Measurements from ENCODE around the gene AFF1. TPM values are rescaled to one million over a fixed set of nuclear protein-coding genes. Genes with fewer than 3 reads are reported as not detected.

AFF1 gene
- total and polyA plus RNA-seq, 2 experiments from 2014 or later, result 31.9 to 38.7 TPM

DNA sequence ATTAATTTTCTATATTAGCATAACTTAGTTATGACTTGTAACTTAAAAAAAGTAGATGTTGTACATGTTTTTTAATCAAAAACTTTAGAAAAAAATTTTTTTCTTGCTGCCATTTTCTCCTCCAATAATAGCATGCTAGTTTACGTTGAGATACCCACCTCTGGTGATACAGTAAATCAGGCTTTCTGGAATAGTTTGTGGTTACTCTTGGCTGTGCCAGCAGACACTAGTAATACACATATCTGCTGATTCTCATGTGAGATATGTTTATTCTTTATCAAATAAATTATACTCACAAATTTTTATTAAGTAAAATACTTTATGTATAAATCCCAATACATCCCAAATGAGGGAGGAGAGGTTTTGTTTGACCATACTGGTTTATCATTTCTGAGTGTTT is 168.3 kb downstream of the AFF1 start:
- Histone ChIP-seq H3K79me2 (peaks cover 23% of the 10 kb centered on the region), H3K4me2 (peak overlapping the region; percentile 13), H3K36me3 (replicated peaks; ENCODE audit: insufficient read depth, low read depth) (no peaks in the 10 kb centered on the region), H4K20me1 (ENCODE audit: insufficient read depth, poor library complexity, severe bottlenecking) (no peaks in the 10 kb centered on the region), H3K27ac (peak overlapping the region; percentile 77), H2AFZ (no peak overlapping the region), H3K9me2 (replicated peaks; ENCODE audit: insufficient read depth) (no peaks in the 10 kb centered on the region), H3K27me3 (no peaks in the 10 kb centered on the region), H3K9me3 (ENCODE audit: low read depth) (no peaks in the 10 kb centered on the region), H3K4me1 (ENCODE audit: insufficient read depth) (peaks cover 33% of the 10 kb centered on the region), H3K4me3 (no peak overlapping the region)
- TF ChIP-seq EZH2phosphoT487 (IDR thresholded peaks at IDR 0.05; ENCODE audit: low read depth, severe bottlenecking, unreplicated experiment) (no peak), EZH2 (IDR thresholded peaks at IDR 0.05; ENCODE audit: borderline replicate concordance) (no peak)
- TF ChIP-seq, protein P1, sequence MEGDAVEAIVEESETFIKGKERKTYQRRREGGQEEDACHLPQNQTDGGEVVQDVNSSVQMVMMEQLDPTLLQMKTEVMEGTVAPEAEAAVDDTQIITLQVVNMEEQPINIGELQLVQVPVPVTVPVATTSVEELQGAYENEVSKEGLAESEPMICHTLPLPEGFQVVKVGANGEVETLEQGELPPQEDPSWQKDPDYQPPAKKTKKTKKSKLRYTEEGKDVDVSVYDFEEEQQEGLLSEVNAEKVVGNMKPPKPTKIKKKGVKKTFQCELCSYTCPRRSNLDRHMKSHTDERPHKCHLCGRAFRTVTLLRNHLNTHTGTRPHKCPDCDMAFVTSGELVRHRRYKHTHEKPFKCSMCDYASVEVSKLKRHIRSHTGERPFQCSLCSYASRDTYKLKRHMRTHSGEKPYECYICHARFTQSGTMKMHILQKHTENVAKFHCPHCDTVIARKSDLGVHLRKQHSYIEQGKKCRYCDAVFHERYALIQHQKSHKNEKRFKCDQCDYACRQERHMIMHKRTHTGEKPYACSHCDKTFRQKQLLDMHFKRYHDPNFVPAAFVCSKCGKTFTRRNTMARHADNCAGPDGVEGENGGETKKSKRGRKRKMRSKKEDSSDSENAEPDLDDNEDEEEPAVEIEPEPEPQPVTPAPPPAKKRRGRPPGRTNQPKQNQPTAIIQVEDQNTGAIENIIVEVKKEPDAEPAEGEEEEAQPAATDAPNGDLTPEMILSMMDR (IDR thresholded peaks at IDR 0.05; ENCODE audit: poor library complexity), result no peak
- 90% methylated on average over 1 of the region's 1 CpG for WGBS (ENCODE audit: low lambda C conversion rate, missing lambda C conversion rate)
- no peak for DNase-seq (ENCODE audit: low spot score)

DNA sequence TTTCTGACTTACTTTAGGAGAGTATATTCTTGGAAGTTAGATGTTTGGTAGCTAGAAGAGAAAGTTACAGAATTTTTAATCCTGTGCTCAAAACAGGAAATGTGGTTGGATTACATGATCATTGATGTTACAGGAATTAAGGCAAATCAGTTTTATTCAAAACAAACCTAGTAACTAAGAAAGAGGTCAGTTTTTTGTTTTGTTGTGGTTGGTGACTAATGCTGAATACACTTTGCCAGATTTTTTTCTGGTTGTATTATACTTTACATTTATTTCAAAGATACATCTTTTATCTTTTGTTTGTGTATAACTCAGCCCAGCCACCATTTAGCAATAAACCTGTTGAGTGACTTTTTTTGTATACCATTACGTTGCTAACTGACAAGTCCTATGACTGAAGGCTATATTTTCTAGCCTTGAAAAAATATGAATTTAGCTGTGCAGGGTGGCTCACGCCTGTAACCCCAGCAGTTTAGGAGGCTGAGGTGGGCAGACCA is 168.9 kb downstream of the AFF1 start:
- Histone ChIP-seq H3K9me2 (replicated peaks; ENCODE audit: insufficient read depth) (no peaks in the 10 kb centered on the region), H3K27ac (peak overlapping the region; percentile 77), H3K9me3 (ENCODE audit: low read depth) (no peaks in the 10 kb centered on the region), H3K79me2 (peaks cover 19% of the 10 kb centered on the region), H3K27me3 (no peaks in the 10 kb centered on the region), H4K20me1 (ENCODE audit: insufficient read depth, poor library complexity, severe bottlenecking) (no peaks in the 10 kb centered on the region), H3K4me3 (no peak overlapping the region), H3K4me1 (ENCODE audit: insufficient read depth) (peaks cover 40% of the 10 kb centered on the region), H3K4me2 (peak overlapping the region; percentile 13), H2AFZ (no peak overlapping the region), H3K36me3 (replicated peaks; ENCODE audit: insufficient read depth, low read depth) (no peaks in the 10 kb centered on the region)
- WGBS (ENCODE audit: low lambda C conversion rate, missing lambda C conversion rate), result 54% methylated on average over 2 of the region's 2 CpGs
- no peak for DNase-seq (ENCODE audit: low spot score)
- TF ChIP-seq, protein P1 (IDR thresholded peaks at IDR 0.05; ENCODE audit: poor library complexity), result no peak
- TF ChIP-seq EZH2phosphoT487 (IDR thresholded peaks at IDR 0.05; ENCODE audit: low read depth, severe bottlenecking, unreplicated experiment) (no peak), EZH2 (IDR thresholded peaks at IDR 0.05; ENCODE audit: borderline replicate concordance) (no peak)

DNA sequence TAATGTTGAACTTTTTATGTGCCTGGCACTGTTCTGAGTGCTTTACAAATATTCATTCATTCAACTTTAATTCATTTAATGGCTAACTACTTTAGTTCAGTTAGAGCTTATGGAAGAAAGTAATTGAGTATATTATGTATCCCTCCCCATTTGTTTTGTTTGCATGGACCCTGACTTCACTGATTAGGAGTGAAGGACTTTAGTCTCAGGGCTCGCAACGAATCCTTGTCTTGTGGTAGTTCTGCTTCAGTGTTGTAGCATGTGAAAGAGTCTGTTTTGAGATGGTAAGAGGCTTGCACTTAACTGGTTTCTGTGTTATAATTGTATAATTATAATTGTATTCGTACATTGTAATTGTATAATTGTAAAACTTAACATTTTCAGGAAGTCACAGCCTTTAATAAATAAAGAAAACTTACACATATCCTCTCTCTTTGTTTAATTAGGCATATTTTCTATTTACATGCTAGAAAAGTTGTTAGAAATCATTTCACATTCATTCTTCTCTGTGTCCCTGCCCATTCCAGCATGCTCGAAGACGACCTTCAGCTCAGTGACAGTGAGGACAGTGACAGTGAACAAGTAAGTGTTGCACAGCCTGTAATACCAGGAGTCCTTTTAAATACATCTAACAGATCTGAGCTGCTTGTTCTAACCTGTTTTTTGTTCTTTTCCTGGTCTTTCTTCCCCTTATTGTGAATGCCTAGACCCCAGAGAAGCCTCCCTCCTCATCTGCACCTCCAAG is 170.5 kb downstream of the AFF1 start:
- peak overlapping the region; percentile 77 for H3K27ac ChIP-seq
- 61% methylated on average over 5 of the region's 5 CpGs for WGBS (ENCODE audit: low lambda C conversion rate, missing lambda C conversion rate)

DNA sequence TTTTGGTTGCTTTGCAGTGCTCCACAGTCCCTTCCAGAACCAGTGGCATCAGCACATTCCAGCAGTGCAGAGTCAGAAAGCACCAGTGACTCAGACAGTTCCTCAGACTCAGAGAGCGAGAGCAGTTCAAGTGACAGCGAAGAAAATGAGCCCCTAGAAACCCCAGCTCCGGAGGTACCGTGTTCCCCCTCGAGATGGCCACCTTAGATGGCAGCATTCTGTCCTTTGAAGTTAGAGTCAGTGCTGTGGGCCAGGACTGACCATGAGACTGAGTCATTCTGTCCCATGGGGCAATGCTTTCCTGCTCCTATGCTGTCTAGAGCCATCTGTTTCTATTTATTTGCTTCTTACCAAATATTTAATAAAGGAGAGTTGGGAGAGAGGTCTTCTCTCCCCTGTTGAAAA is 173.3 kb downstream of the AFF1 start:
- Histone ChIP-seq H3K27me3 (no peaks in the 10 kb centered on the region), H2AFZ (no peak overlapping the region), H3K9me3 (ENCODE audit: low read depth) (no peaks in the 10 kb centered on the region), H4K20me1 (ENCODE audit: insufficient read depth, poor library complexity, severe bottlenecking) (no peaks in the 10 kb centered on the region), H3K27ac (peak overlapping the region; percentile 58), H3K36me3 (replicated peaks; ENCODE audit: insufficient read depth, low read depth) (no peaks in the 10 kb centered on the region), H3K4me2 (peak overlapping the region; percentile 48), H3K79me2 (peaks cover 25% of the 10 kb centered on the region), H3K4me3 (no peak overlapping the region), H3K4me1 (ENCODE audit: insufficient read depth) (peaks cover 45% of the 10 kb centered on the region), H3K9me2 (replicated peaks; ENCODE audit: insufficient read depth) (no peaks in the 10 kb centered on the region)
- peak; percentile 72 for DNase-seq (ENCODE audit: low spot score)
- TF ChIP-seq EZH2 (IDR thresholded peaks at IDR 0.05; ENCODE audit: borderline replicate concordance) (no peak), EZH2phosphoT487 (IDR thresholded peaks at IDR 0.05; ENCODE audit: low read depth, severe bottlenecking, unreplicated experiment) (no peak)
- TF ChIP-seq, protein P1 (IDR thresholded peaks at IDR 0.05; ENCODE audit: poor library complexity), result no peak
- 55% methylated on average over 5 of the region's 5 CpGs for WGBS (ENCODE audit: low lambda C conversion rate, missing lambda C conversion rate)

More for the DNA sequence above, 170.5 kb downstream of the AFF1 start:
- DNase-seq (ENCODE audit: low spot score), result peak; percentile 44
- Histone ChIP-seq H3K9me2 (replicated peaks; ENCODE audit: insufficient read depth) (no peaks in the 10 kb centered on the region), H3K79me2 (peaks cover 12% of the 10 kb centered on the region), H3K4me2 (peak overlapping the region; percentile 63), H4K20me1 (ENCODE audit: insufficient read depth, poor library complexity, severe bottlenecking) (no peaks in the 10 kb centered on the region), H3K4me3 (no peak overlapping the region), H2AFZ (no peak overlapping the region), H3K27me3 (no peaks in the 10 kb centered on the region), H3K4me1 (ENCODE audit: insufficient read depth) (peaks cover 48% of the 10 kb centered on the region), H3K9me3 (ENCODE audit: low read depth) (no peaks in the 10 kb centered on the region), H3K36me3 (replicated peaks; ENCODE audit: insufficient read depth, low read depth) (no peaks in the 10 kb centered on the region)
- TF ChIP-seq EZH2 (IDR thresholded peaks at IDR 0.05; ENCODE audit: borderline replicate concordance) (no peak), EZH2phosphoT487 (IDR thresholded peaks at IDR 0.05; ENCODE audit: low read depth, severe bottlenecking, unreplicated experiment) (no peak)
